Glomerular visceral epithelial cell (primary cell): ENCODE results near the gene FKBP5.
"Not testable (repeated sequence)": the region's sequence is repeated elsewhere in the genome, so short reads cannot be mapped to it uniquely, and the experiment has no call there.

ENCODE experiments used
- DNase-seq: peaks from one replicate; pipeline ENCODE4 v3.0.0-alpha.2; 2016; ENCODE audit errors: extremely low spot score

The FKBP5 gene

GRCh38 chr6:35690484-35690883, 1.8 kb upstream of the FKBP5 start:
- DNase-seq = no peak

- not testable (repeated sequence) for DNase-seq
Measured at GRCh38 chr6:35690006-35690405, 1.3 kb upstream of the FKBP5 start.

- DNase-seq = peak; percentile 58
Measured at GRCh38 chr6:35687658-35688604, 784 bp downstream of the FKBP5 start.

- DNase-seq = no peak
Measured at GRCh38 chr6:35686873-35687555, 1.7 kb downstream of the FKBP5 start.

GRCh38 chr6:35686436-35686835, 2.3 kb downstream of the FKBP5 start:
- DNase-seq = no peak

GRCh38 chr6:35683267-35683666, 5.4 kb downstream of the FKBP5 start:
- no peak for DNase-seq

- DNase-seq = no peak
Measured at GRCh38 chr6:35681298-35681697, 7.4 kb downstream of the FKBP5 start.

- no peak for DNase-seq
Measured at GRCh38 chr6:35679399-35679798, 9.3 kb downstream of the FKBP5 start.

- DNase-seq = no peak
Measured at GRCh38 chr6:35678814-35679213, 9.9 kb downstream of the FKBP5 start.

- peak; percentile 20 for DNase-seq
Measured at GRCh38 chr6:35678021-35678654, 10.6 kb downstream of the FKBP5 start.

- DNase-seq = peak; percentile 35
Measured at GRCh38 chr6:35677456-35677855, 11.3 kb downstream of the FKBP5 start.

- DNase-seq = no peak
Measured at GRCh38 chr6:35675871-35676459, 12.8 kb downstream of the FKBP5 start.

- no peak for DNase-seq
Measured at GRCh38 chr6:35674594-35674993, 14.1 kb downstream of the FKBP5 start.

GRCh38 chr6:35673755-35674154, 15.0 kb downstream of the FKBP5 start:
- DNase-seq = no peak

GRCh38 chr6:35673284-35673666, 15.4 kb downstream of the FKBP5 start:
- DNase-seq = not testable (repeated sequence)

GRCh38 chr6:35670453-35670852, 18.3 kb downstream of the FKBP5 start:
- DNase-seq = not testable (repeated sequence)

- DNase-seq = no peak
Measured at GRCh38 chr6:35669451-35670045, 19.2 kb downstream of the FKBP5 start.

- no peak for DNase-seq
Measured at GRCh38 chr6:35668744-35669450, 19.8 kb downstream of the FKBP5 start.

- no peak for DNase-seq
Measured at GRCh38 chr6:35668096-35668495, 20.6 kb downstream of the FKBP5 start.

GRCh38 chr6:35665573-35665972, 23.1 kb downstream of the FKBP5 start:
- DNase-seq = no peak

GRCh38 chr6:35664945-35665344, 23.8 kb downstream of the FKBP5 start:
- DNase-seq = no peak
